ENCODE data around the gene DIAPH2. TPM values are rescaled to one million over a fixed set of nuclear protein-coding genes. Genes with fewer than 3 reads are reported as not detected.

The DIAPH2 gene
- total and polyA plus RNA-seq, 2 donors (not counting 1 experiment from before 2014, with no cell fraction given) = 4.2 to 32.4 TPM

DNA sequence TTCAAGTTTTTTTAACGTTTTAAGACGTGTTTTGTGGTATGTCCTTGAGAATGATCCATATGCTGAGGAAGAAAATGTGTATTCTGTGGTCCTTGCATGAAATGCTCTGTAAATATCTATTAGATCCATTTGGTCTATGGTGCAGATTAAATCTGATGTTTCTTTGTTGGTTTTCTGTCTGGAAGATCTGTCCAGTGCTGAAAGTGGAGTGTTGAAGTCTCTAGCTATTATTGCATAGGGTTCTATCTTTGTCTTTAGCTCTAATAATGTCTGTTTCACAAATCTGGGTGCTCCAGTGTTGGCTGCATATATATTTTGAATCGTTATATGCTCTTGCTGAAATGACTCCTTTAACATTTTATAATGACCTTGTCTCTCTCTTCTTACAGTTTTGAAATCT, 321.5 kb downstream of the DIAPH2 start:
- H3K27ac Mint-ChIP-seq = no peak overlapping the region
- no peaks in the 10 kb centered on the region for H3K9me3 ChIP-seq (ENCODE audit: control extremely low read depth in 1 of 3, control insufficient read depth in 2 of 3, insufficient read depth in 1 of 3, low read length in 2 of 3)
- H3K4me2 ChIP-seq (replicated peaks; ENCODE audit: low read depth, low read length, poor library complexity, severe bottlenecking) = no peak overlapping the region
- H3K4me1 Mint-ChIP-seq = no peaks in the 10 kb centered on the region
- no CpG with 5 or more reads among the region's 3 CpGs for WGBS (ENCODE audit: insufficient coverage)
- no peaks in the 10 kb centered on the region for H3K4me1 ChIP-seq (ENCODE audit: control insufficient read depth in 2 of 2, insufficient read depth in 2 of 2, low read length in 2 of 2)
- H2AFZ ChIP-seq (ENCODE audit: insufficient read depth, low read depth, low read length, poor library complexity, severe bottlenecking) = no peak overlapping the region
- H4K20me1 ChIP-seq (ENCODE audit: control insufficient read depth, insufficient read depth, low read length, poor library complexity, severe bottlenecking) = no peaks in the 10 kb centered on the region
- intact Hi-C loops (cut with micrococcal nuclease) = no loop called here
- no peak for DNase-seq
- no peaks in the 10 kb centered on the region for H3K79me2 ChIP-seq (ENCODE audit: control insufficient read depth, insufficient read depth, low read length)
- ATAC-seq (ENCODE audit: low read depth) = no peak
- no peaks in the 10 kb centered on the region for H3K9me3 Mint-ChIP-seq (ENCODE audit: insufficient read depth)
- H3K9ac ChIP-seq (ENCODE audit: low read length) = no peak overlapping the region
- ChIA-PET CTCF (no interaction called here), POLR2A (no interaction called here)
- TF ChIP-seq EZH2 (IDR thresholded peaks at IDR 0.05; ENCODE audit: borderline replicate concordance, insufficient read depth, low read depth, low read length, poor library complexity, severe bottlenecking) = no peak
- TF ChIP-seq, protein P1, sequence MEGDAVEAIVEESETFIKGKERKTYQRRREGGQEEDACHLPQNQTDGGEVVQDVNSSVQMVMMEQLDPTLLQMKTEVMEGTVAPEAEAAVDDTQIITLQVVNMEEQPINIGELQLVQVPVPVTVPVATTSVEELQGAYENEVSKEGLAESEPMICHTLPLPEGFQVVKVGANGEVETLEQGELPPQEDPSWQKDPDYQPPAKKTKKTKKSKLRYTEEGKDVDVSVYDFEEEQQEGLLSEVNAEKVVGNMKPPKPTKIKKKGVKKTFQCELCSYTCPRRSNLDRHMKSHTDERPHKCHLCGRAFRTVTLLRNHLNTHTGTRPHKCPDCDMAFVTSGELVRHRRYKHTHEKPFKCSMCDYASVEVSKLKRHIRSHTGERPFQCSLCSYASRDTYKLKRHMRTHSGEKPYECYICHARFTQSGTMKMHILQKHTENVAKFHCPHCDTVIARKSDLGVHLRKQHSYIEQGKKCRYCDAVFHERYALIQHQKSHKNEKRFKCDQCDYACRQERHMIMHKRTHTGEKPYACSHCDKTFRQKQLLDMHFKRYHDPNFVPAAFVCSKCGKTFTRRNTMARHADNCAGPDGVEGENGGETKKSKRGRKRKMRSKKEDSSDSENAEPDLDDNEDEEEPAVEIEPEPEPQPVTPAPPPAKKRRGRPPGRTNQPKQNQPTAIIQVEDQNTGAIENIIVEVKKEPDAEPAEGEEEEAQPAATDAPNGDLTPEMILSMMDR (IDR thresholded peaks at IDR 0.05) = no peak
- no peaks in the 10 kb centered on the region for H3K27me3 ChIP-seq (replicated peaks in 1 of 4; ENCODE audit: control extremely low read depth in 1 of 4, control insufficient read depth in 3 of 4, insufficient read depth in 4 of 4, low read length in 3 of 4)
- H3K27ac ChIP-seq (ENCODE audit: low read length in 2 of 2) = no peak overlapping the region
- no peaks in the 10 kb centered on the region for H3K36me3 ChIP-seq (replicated peaks in 1 of 2; ENCODE audit: control extremely low read depth in 1 of 2, control insufficient read depth in 1 of 2, extremely low read depth in 1 of 2, insufficient read depth in 2 of 2, low read length in 1 of 2)
- H3K4me3 Mint-ChIP-seq = no peak overlapping the region
- H3K4me3 ChIP-seq (ENCODE audit: control extremely low read depth in 1 of 5, extremely low read depth in 1 of 5, insufficient read depth in 1 of 5, low read depth in 2 of 5, low read length in 4 of 5) = no peak overlapping the region
- H3K27me3 Mint-ChIP-seq = no peaks in the 10 kb centered on the region

DNA sequence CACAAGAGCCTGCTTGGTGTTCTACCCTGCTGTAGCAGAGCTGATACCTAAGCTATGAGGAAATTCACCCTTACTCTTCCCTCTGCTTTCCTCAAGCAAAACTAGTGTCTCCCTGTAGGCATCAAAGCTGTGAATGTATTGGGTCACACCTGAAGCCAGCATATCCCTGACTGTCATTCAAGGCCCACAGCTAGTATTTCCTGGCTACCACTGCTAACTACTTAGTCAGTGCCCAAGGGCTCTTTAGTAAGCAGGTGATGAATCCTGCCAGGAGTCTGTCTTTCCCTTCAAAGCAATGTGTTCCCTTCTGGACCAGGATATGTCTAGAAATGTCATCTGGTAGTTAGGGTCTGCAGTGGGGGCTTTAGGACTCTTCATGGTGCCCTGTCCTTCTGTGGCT, 324.7 kb downstream of the DIAPH2 start:
- no peak overlapping the region for H3K4me3 Mint-ChIP-seq
- Histone ChIP-seq H3K4me1 (ENCODE audit: control insufficient read depth in 2 of 2, insufficient read depth in 2 of 2, low read length in 2 of 2) (no peaks in the 10 kb centered on the region), H3K9me3 (ENCODE audit: control extremely low read depth in 1 of 3, control insufficient read depth in 2 of 3, insufficient read depth in 1 of 3, low read length in 2 of 3) (no peaks in the 10 kb centered on the region), H3K27ac (ENCODE audit: low read length in 2 of 2) (no peak overlapping the region), H3K79me2 (ENCODE audit: control insufficient read depth, insufficient read depth, low read length) (no peaks in the 10 kb centered on the region), H3K36me3 (replicated peaks in 1 of 2; ENCODE audit: control extremely low read depth in 1 of 2, control insufficient read depth in 1 of 2, extremely low read depth in 1 of 2, insufficient read depth in 2 of 2, low read length in 1 of 2) (no peaks in the 10 kb centered on the region), H2AFZ (ENCODE audit: insufficient read depth, low read depth, low read length, poor library complexity, severe bottlenecking) (no peak overlapping the region), H3K9ac (ENCODE audit: low read length) (no peak overlapping the region), H3K4me2 (replicated peaks; ENCODE audit: low read depth, low read length, poor library complexity, severe bottlenecking) (no peak overlapping the region), H4K20me1 (ENCODE audit: control insufficient read depth, insufficient read depth, low read length, poor library complexity, severe bottlenecking) (no peaks in the 10 kb centered on the region), H3K4me3 (ENCODE audit: control extremely low read depth in 1 of 5, extremely low read depth in 1 of 5, insufficient read depth in 1 of 5, low read depth in 2 of 5, low read length in 4 of 5) (no peak overlapping the region), H3K27me3 (replicated peaks in 1 of 4; ENCODE audit: control extremely low read depth in 1 of 4, control insufficient read depth in 3 of 4, insufficient read depth in 4 of 4, low read length in 3 of 4) (no peaks in the 10 kb centered on the region)
- no peak overlapping the region for H3K27ac Mint-ChIP-seq
- POLR2A ChIA-PET = no interaction called here
- H3K4me1 Mint-ChIP-seq = no peaks in the 10 kb centered on the region
- DNase-seq = no peak
- CTCF ChIA-PET = no interaction called here
- intact Hi-C loops (cut with micrococcal nuclease) = no loop called here
- H3K27me3 Mint-ChIP-seq = no peaks in the 10 kb centered on the region
- TF ChIP-seq, protein P1 (IDR thresholded peaks at IDR 0.05) = no peak
- TF ChIP-seq EZH2 (IDR thresholded peaks at IDR 0.05; ENCODE audit: borderline replicate concordance, insufficient read depth, low read depth, low read length, poor library complexity, severe bottlenecking) = no peak
- no peaks in the 10 kb centered on the region for H3K9me3 Mint-ChIP-seq (ENCODE audit: insufficient read depth)
- ATAC-seq (ENCODE audit: low read depth) = no peak

All from B cell (primary cell).